Stimulated activated CD8-positive, alpha-beta memory T cell treated with anti-CD3 and anti-CD28 coated beads, Interleukin-4, amount 100 ng/mL, for 1 hour (primary cell): ENCODE data around the gene EEF1AKMT1.
"Not testable (repeated sequence)": the region's sequence is repeated elsewhere in the genome, so short reads cannot be mapped to it uniquely, and the experiment has no call there.

Source experiments
- DNase-seq, 2 donors: peaks; one replicate each; pipeline ENCODE4 v3.0.0-alpha.2; 2020; ENCODE audit warnings: low read depth in 2 of 2, low spot score in 1 of 2

EEF1AKMT1 gene

GRCh38 chr13:20778311-20778710 is 4.5 kb upstream of the EEF1AKMT1 start:
- DNase-seq, result no peak

- no peak for DNase-seq
Measured at GRCh38 chr13:20776751-20777150, 3.0 kb upstream of the EEF1AKMT1 start.

DNA sequence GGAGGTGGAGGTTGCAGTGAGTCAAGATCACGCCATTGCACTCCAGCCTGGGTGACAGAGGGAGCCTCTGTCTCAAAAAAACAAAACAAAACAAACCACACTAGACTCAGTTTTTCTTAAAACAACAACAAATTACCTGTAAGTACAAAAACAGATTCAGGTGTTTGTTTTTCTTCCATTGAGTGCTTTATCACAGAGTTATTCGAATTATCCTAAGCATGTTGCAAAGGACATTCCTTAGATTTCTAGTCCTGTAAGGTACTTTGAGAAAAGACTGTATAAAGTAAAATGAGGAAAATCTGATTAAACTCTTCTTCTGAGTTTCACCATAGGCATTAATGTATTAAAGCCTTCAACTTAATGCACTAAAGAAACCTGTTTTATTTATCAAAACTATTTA is 2.2 kb upstream of the EEF1AKMT1 start:
- DNase-seq, result no peak

DNA sequence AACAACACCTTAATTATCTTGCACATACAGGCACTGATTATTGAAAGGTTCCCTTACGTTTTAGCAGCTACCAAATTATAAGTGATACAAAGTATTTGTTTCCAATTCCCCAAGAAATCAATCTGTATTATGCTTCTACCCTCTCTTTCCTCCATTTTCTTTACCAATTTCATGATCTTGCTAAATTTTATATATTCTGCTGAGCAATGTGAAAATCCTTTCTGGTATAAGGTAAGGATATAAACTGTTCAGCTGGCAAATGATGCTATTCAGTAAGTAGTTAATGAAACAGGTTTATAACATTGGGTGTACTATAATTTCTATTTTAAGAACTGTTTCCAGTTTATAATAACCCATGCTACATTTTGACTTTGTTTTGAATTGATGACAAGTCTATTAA is 985 bp upstream of the EEF1AKMT1 start:
- DNase-seq, result no peak

GRCh38 chr13:20772401-20773131 is 1.2 kb downstream of the EEF1AKMT1 start:
- no peak for DNase-seq

- no peak for DNase-seq
Measured at GRCh38 chr13:20769834-20770233, 3.9 kb downstream of the EEF1AKMT1 start.

- no peak for DNase-seq
Measured at GRCh38 chr13:20769091-20769490, 4.7 kb downstream of the EEF1AKMT1 start.

DNA sequence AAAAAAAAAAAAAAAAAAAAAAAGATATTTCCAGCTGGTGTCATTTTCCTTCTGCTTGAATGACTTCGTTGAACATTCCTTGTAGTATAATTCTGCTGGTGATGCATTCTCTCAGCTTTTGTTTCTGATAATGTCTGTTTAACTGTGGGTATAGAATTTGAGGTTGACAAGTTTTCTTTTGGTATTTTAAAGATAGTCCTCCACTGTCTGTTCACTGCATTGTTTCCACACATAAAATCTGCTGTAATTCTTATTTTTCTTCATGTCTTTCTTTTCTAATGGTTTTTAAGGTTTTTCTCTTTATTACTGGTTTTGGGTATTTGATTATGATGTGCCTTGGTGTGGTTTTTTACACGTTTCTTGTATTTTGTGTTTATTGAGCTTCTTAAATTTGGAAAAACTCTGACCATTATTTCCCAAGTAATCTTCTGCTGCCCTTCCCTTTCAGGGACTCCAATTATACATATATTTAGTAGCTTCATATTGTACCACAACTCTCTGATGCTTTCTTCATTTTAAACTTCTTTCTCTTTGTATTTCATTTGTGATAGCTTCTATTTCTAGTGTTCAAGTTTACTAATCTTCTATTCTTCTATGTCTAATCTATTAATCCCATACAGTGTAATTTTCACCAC is 6.3 kb downstream of the EEF1AKMT1 start:
- DNase-seq, result no peak

GRCh38 chr13:20760872-20761271 is 12.9 kb downstream of the EEF1AKMT1 start:
- no peak for DNase-seq

DNA sequence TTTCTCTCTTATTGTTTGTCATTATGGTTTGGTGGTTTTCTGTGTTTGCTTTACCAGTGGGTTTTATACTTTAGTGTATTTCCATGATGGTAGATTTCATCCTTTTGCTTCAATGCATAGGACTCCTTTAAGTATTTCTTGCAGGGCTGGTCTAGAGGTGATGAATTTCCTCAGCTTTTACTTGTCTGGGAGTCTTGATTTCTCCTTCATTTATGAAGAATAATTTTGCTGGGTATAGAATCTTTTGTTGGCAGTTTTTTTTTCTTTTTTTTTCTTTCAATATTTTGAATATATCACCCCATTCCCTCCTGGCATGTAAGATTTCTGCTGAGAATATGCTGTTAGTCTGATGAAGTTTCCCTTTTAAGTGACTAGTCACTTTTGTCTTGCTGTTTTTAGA is 19.8 kb downstream of the EEF1AKMT1 start:
- no peak for DNase-seq

GRCh38 chr13:20749377-20749776 is 24.4 kb downstream of the EEF1AKMT1 start:
- DNase-seq, result no peak

DNA sequence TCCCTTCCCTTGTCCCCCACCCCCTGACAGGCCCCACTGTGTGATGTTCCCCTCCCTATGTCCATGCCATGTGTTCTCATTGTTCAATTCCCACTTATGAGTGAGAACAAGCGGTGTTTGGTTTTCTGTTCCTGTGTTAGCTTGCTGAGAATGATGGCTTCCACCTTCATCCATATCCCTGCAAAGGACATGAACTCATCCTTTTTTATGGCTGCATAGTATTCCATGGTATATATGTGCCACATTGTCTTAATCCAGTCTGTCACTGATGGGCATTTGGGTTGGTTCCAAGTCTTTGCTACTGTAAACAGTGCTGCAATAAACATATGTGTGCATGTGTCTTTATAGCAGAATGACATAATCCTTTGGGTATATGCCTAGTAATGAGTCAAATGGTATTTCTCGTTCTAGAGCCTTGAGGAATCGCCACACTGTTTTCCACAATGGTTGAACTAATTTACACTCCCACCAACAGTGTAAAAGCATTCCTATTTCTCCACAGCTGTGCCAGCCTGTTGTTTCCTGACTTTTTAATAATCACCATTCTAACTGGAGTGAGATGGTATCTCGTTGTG is 29.8 kb downstream of the EEF1AKMT1 start:
- DNase-seq, result not testable (repeated sequence)

DNA sequence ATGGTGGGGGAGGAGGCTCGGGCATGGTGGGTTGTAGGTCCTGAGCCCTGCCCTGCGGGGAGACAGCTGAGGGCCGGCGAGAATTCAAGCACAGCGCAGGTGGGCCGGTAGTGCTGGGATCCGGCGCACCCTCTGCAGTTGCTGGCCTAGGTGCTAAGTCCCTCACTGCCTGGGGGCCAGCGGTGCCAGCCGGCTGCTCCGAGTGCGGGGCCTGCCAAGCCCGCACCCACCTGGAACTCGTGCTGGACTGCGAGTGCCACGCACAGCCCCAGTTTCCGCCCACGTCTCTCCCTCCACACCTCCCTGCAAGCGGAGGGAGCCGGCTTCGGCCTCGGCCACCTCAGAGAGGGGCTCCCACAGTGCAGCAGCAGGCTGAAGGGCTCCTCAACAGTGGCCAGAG is 33.7 kb downstream of the EEF1AKMT1 start:
- DNase-seq, result no peak

- no peak for DNase-seq
Measured at GRCh38 chr13:20738616-20739015, 35.1 kb downstream of the EEF1AKMT1 start.

DNA sequence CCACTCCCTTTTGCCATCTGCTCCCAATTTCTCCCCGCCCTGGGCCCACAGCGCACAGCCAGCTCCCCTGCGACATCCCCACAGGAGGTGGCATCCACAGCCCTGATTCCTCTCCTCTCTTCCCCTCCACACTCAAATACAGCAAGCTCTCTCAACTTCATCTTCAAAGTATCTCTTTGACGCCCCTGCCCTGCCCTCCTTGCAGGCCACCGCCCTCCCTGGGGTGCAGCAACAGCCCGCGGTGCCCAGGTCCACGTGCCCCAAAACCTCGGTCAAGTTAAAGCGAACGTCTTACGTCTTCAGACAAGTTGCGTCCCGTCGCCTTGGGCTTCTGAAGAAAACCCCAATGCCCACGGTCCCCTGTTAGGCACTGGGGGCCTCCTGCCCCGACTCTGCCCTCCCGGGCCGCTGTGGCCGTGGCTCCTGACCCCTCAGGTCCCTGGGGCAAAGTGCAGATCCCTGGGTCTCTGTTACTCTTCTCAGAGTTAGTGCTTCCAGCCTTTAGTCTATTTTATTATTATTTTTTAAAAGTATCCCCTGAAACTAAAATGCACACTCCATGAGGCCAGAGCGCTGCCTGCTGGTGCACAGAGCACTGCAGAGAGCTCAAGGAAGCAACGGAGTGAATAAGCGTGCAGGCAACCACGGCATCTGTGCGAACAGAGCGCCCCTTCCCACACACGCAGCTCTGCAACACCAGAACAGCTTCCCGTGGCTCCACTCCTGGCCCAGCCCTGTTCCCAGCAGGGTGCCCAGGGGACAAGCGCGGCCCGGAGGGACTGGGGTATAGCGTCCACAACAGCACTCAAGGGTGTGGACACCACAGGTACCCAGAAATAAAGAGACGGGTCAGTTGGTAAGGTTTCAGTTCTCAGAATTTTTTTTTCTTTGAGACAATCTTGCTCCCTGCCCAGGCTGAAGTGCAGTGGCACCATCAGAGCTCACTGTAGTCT is 43.9 kb downstream of the EEF1AKMT1 start:
- no peak for DNase-seq

- no peak for DNase-seq
Measured at GRCh38 chr13:20728579-20729311, 45.0 kb downstream of the EEF1AKMT1 start.

GRCh38 chr13:20727856-20728255 is 45.9 kb downstream of the EEF1AKMT1 start:
- DNase-seq, result no peak

- DNase-seq, result no peak
Measured at GRCh38 chr13:20721454-20722357, 52.1 kb downstream of the EEF1AKMT1 start.

DNA sequence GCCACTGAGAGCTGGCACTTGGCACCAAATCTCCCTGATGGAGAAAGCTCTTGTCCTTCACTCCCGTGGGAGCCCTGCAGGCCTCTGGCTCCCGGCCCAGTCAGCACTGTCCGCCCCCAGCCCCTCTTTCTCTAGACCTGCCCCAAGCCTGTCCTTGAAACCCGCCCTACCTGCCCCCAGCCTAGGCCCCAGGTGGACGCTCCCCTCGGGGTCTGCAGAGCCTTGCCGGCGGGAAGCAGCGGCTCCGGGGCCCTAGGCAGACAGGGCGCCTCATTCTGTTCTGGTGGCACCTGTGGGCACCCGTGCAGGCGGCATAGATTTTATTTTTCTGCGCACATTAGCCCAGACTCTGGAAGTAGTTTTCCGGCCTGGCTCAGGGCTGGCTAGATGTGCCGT is 52.7 kb downstream of the EEF1AKMT1 start:
- DNase-seq, result no peak

DNA sequence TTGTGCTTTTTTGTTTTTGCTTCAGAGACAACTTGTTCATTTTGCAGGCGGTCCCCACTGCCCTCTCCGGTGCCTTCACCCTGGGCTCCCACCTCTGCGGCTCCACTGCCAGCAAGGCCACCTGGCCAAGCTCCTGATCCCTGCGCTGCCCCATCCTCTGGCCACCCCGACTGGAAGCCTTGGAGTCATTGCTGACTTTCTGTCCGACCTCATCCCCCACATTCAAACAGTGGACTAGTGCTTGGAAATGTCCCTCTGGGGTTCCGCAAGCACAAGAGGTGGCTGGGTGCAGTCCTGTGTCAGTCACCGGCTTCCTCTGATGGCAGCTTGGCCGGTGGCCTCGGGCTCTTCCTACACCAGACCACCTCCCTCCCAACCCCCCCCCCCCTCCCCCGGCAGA is 53.3 kb downstream of the EEF1AKMT1 start:
- no peak for DNase-seq
